Measurements from ENCODE around the gene NR3C1.

NR3C1 gene

DNA sequence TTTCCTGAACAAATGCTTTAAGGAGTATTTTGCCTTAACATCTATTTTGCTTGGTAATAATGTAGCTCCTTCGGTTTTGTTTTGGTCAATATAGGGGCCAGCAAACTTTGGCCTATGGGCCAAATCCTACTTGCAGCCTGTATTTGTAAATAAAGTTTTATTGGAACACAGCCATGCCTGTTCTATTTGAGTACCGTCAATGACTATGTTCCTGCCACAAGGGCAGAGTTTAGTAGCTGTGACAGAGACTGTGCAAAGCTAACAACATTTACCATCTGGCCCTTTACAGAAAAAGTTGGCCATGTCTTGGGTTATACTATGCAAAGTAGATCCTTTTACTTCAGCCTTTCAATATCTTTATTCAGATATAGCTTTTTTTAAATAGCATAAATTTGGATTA, 113.4 kb downstream of the NR3C1 start:
- no peak for FAIRE-seq

GRCh38 chr5:143284521-143284920, 119.0 kb downstream of the NR3C1 start:
- TF ChIP-seq, protein P1, sequence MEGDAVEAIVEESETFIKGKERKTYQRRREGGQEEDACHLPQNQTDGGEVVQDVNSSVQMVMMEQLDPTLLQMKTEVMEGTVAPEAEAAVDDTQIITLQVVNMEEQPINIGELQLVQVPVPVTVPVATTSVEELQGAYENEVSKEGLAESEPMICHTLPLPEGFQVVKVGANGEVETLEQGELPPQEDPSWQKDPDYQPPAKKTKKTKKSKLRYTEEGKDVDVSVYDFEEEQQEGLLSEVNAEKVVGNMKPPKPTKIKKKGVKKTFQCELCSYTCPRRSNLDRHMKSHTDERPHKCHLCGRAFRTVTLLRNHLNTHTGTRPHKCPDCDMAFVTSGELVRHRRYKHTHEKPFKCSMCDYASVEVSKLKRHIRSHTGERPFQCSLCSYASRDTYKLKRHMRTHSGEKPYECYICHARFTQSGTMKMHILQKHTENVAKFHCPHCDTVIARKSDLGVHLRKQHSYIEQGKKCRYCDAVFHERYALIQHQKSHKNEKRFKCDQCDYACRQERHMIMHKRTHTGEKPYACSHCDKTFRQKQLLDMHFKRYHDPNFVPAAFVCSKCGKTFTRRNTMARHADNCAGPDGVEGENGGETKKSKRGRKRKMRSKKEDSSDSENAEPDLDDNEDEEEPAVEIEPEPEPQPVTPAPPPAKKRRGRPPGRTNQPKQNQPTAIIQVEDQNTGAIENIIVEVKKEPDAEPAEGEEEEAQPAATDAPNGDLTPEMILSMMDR (IDR thresholded peaks at IDR 0.05; ENCODE audit: insufficient read depth, missing control alignments): no peak
- FAIRE-seq: no peak
- DNase-seq (ENCODE audit: insufficient read length, low spot score): no peak

More for the DNA sequence above, 113.4 kb downstream of the NR3C1 start:
- DNase-seq (ENCODE audit: insufficient read length, low spot score): no peak
- TF ChIP-seq, protein P1 (IDR thresholded peaks at IDR 0.05; ENCODE audit: insufficient read depth, missing control alignments): no peak

DNA sequence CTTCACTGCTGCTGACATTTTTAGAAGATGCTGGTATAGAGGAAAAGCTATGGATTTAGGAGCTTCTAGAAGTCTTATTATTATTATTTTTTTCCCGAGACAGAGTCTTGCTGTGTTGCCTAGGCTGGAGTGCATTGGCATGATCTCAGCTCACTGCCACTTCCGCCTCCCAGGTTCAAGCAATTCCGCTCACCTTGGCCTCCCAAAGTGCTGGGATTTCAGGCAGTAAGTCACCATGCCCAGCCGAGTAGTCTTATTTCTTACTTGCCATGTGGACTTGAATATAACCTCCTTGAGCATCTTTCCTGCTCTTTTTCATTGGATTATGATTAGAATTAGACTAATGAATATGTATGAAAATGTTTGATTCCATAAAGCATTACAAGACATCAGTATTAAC, 119.5 kb downstream of the NR3C1 start:
- DNase-seq (ENCODE audit: insufficient read length, low spot score): no peak
- TF ChIP-seq, protein P1 (IDR thresholded peaks at IDR 0.05; ENCODE audit: insufficient read depth, missing control alignments): no peak
- FAIRE-seq: no peak

- DNase-seq (ENCODE audit: insufficient read length, low spot score) (no peak), FAIRE-seq (no peak)
- TF ChIP-seq, protein P1 (IDR thresholded peaks at IDR 0.05; ENCODE audit: insufficient read depth, missing control alignments): no peak
Measured at GRCh38 chr5:143281226-143281625, 122.3 kb downstream of the NR3C1 start.

DNA sequence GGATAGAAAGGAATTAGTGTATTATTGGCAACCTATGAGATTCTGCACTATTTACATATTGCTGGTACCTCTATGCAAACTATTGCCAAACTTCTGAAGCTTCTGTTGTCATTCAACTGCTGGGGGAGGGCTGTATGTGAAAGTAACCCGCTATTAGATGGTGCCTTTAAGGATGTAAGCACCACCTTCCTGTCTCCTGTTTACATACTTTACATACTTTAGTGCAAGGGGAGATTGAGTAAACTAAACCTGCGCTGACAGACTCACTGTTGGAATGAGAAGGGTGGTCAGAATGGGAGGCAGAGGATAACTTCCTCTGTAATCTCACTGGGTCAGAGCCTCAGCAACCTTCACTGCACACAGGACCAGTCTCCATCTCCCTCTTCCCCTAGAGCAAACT, 123.8 kb downstream of the NR3C1 start:
- FAIRE-seq (no peak), DNase-seq (ENCODE audit: insufficient read length, low spot score) (no peak)
- TF ChIP-seq, protein P1 (IDR thresholded peaks at IDR 0.05; ENCODE audit: insufficient read depth, missing control alignments): no peak

DNA sequence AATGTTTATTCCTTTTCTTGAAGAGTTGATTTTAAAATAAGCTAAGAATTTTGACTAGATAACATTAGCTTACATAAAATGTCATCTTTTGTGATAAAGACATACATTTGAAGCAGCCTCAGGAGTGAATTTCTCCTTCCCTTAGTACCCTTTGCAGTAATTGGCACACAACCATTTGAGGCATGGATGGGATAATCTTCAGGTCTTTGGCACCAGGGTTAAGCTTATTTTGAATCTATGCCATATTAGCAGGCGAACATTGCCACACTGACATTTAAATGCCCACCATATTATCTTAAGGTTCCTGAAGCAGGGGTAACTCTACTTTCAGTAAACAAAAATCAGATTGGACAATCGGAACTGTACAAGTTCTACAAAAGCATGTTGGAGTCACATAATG, 126.0 kb downstream of the NR3C1 start:
- FAIRE-seq: no peak
- DNase-seq (ENCODE audit: insufficient read length, low spot score): no peak
- TF ChIP-seq, protein P1 (IDR thresholded peaks at IDR 0.05; ENCODE audit: insufficient read depth, missing control alignments): no peak

GRCh38 chr5:143275512-143276363, 127.7 kb downstream of the NR3C1 start:
- DNase-seq (ENCODE audit: insufficient read length, low spot score) (no peak), FAIRE-seq (no peak)
- TF ChIP-seq, protein P1 (IDR thresholded peaks at IDR 0.05; ENCODE audit: insufficient read depth, missing control alignments): no peak

Measured in D721Med (cell line).